Neural progenitor cell (in vitro differentiated cells): ENCODE measurements around the gene SYNE3.

ENCODE experiments used
- EZH2 ChIP-seq: fragments of 200-600 bp; sonication (generic); IDR thresholded peaks from 2 replicates; pipeline ENCODE4 v1.6.1; 2017; ENCODE audit warnings: antibody characterized with exemption, mild to moderate bottlenecking, moderate library complexity
- EZH2phosphoT487 ChIP-seq: fragments of 200-600 bp; sonication (generic); IDR thresholded peaks from 2 replicates; pipeline ENCODE4 v1.6.1; 2017; ENCODE audit warnings: antibody characterized with exemption
- TF ChIP-seq, protein P1 (sequence below): fragments of 200-600 bp; sonication (generic); IDR thresholded peaks from 2 replicates; pipeline ENCODE4 v1.5.1; 2017; ENCODE audit warnings: antibody characterized with exemption, mild to moderate bottlenecking

DNA sequence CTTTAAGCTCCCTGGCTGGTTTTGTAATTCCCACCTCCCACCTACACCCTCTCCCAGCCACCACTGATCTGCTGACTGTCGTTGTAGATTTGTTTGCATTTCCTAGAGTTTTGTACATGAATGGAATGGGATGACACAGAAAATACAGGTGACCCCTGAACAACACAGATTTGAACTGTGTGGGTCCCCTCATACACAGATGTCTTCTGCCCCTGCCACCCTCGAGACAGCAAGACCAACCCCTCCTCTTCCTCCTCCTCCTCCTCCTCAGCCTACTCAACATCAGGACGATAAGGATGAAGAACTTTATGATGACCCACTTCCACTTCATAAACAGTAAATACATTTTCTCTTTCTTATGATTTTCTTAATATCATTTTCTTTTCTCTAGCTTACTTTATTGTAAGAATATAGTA, 28.8 kb downstream of the SYNE3 start:
- TF ChIP-seq, protein P1, sequence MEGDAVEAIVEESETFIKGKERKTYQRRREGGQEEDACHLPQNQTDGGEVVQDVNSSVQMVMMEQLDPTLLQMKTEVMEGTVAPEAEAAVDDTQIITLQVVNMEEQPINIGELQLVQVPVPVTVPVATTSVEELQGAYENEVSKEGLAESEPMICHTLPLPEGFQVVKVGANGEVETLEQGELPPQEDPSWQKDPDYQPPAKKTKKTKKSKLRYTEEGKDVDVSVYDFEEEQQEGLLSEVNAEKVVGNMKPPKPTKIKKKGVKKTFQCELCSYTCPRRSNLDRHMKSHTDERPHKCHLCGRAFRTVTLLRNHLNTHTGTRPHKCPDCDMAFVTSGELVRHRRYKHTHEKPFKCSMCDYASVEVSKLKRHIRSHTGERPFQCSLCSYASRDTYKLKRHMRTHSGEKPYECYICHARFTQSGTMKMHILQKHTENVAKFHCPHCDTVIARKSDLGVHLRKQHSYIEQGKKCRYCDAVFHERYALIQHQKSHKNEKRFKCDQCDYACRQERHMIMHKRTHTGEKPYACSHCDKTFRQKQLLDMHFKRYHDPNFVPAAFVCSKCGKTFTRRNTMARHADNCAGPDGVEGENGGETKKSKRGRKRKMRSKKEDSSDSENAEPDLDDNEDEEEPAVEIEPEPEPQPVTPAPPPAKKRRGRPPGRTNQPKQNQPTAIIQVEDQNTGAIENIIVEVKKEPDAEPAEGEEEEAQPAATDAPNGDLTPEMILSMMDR, result no peak
- TF ChIP-seq EZH2, result no peak
- TF ChIP-seq EZH2phosphoT487, result no peak
